IMR-90 (cell line): ENCODE data around the gene MALRD1. TPM values are rescaled to one million over a fixed set of nuclear protein-coding genes. Genes with fewer than 3 reads are reported as not detected.

Source experiments
- ATAC-seq: fragments of 200-7000 bp; cut with Tn5 transposase; 2 replicates; pipeline ENCODE4 v1.9.1; 2020; ENCODE audit warnings: low read depth, mild to moderate bottlenecking, moderate library complexity
- BruUV-seq: library from RNA; stranded (reverse); fragments of 400-500 nt; replicated peaks from 2 replicates; lab custom pipeline; 2021; lab: Mats Ljungman, UMichigan
- CTCF ChIA-PET: fragments of 300-600 bp; formaldehyde crosslinking; extraction: SDS; loops from one replicate; lab custom pipeline; 2021; ENCODE audit warnings: antibody characterized with exemption; lab: Yijun Ruan, JAX
- POLR2A ChIA-PET: fragments of 300-600 bp; sonication (Branson Sonifier 250); formaldehyde crosslinking; loops from one replicate; lab custom pipeline; 2022; ENCODE audit warnings: antibody characterized with exemption; ENCODE audit not compliant: unreplicated experiment; lab: Charles Lee
- DNase-seq: peaks from one replicate; pipeline ENCODE4 v3.0.0; 2013
- H2AFZ ChIP-seq: replicated peaks from 2 replicates; pipeline ENCODE3; 2013; ENCODE audit warnings: low read length, mild to moderate bottlenecking; ENCODE audit not compliant: poor library complexity
- H2AK5ac ChIP-seq: 2 replicates; pipeline ENCODE4 v1.6.1; 2013; ENCODE audit warnings: low read depth, low read length, inconsistent platforms
- H2AK9ac ChIP-seq: replicated peaks from 2 replicates; pipeline ENCODE3; 2013; ENCODE audit warnings: mild to moderate bottlenecking, low read depth, low read length, moderate library complexity; ENCODE audit not compliant: poor library complexity
- H2BK120ac ChIP-seq: 2 replicates; pipeline ENCODE4 v1.6.1; 2013; ENCODE audit warnings: low read depth, low read length, inconsistent platforms
- H2BK15ac ChIP-seq: 3 replicates; pipeline ENCODE4 v1.6.1; 2013; ENCODE audit warnings: low read depth, low read length, inconsistent platforms
- H2BK20ac ChIP-seq: 2 replicates; pipeline ENCODE4 v1.6.1; 2013; ENCODE audit warnings: low read depth, mild to moderate bottlenecking, inconsistent platforms, low read length, moderate library complexity
- H2BK5ac ChIP-seq: 2 replicates; pipeline ENCODE4 v1.6.1; 2013; ENCODE audit warnings: mild to moderate bottlenecking, low read depth, low read length, inconsistent platforms; ENCODE audit not compliant: poor library complexity, severe bottlenecking
- H3K14ac ChIP-seq: replicated peaks from 2 replicates; pipeline ENCODE4 v1.6.1; 2013; ENCODE audit warnings: low read depth, low read length, inconsistent platforms
- H3K18ac ChIP-seq: 2 replicates; pipeline ENCODE4 v1.6.1; 2013; ENCODE audit warnings: low read depth, low read length, control low read depth
- H3K23ac ChIP-seq: 2 replicates; pipeline ENCODE4 v1.6.1; 2013; ENCODE audit warnings: low read depth, low read length, inconsistent platforms
- H3K27ac ChIP-seq: 2 replicates; pipeline ENCODE4 v1.5.1; 2013; ENCODE audit warnings: mild to moderate bottlenecking, control low read depth, low read length; ENCODE audit not compliant: insufficient read depth
- H3K27me3 ChIP-seq: 2 replicates; pipeline ENCODE4 v1.6.1; 2013; ENCODE audit warnings: low read length; ENCODE audit not compliant: control insufficient read depth, insufficient read depth
- H3K36me3 ChIP-seq: 2 replicates; pipeline ENCODE4 v1.6.1; 2013; ENCODE audit warnings: low read length, mixed read lengths; ENCODE audit not compliant: control insufficient read depth, insufficient read depth
- H3K4ac ChIP-seq: 2 replicates; pipeline ENCODE4 v1.6.1; 2013; ENCODE audit warnings: low read depth, low read length, inconsistent platforms
- H3K4me1 ChIP-seq: 2 replicates; pipeline ENCODE4 v1.6.1; 2013; ENCODE audit warnings: low read length, mixed read lengths; ENCODE audit not compliant: control insufficient read depth, insufficient read depth
- H3K4me2 ChIP-seq: 2 replicates; pipeline ENCODE4 v1.6.1; 2013; ENCODE audit warnings: low read depth, mild to moderate bottlenecking, control low read depth, low read length, moderate library complexity
- H3K4me3 ChIP-seq: 2 replicates; pipeline ENCODE4 v1.5.1; 2013; ENCODE audit warnings: low read depth, mild to moderate bottlenecking, control low read depth, low read length, moderate library complexity; ENCODE audit not compliant: insufficient read depth
- H3K56ac ChIP-seq: 2 replicates; pipeline ENCODE4 v1.6.1; 2013; ENCODE audit warnings: low read length, inconsistent platforms; ENCODE audit not compliant: insufficient read depth; ENCODE audit errors: extremely low read depth
- H3K79me1 ChIP-seq, 2 experiments: 2 replicates each; pipeline ENCODE4 v1.6.1; 2013; ENCODE audit warnings: low read length in 2 of 2, inconsistent platforms in 1 of 2, low read depth in 1 of 2
- H3K9ac ChIP-seq: 2 replicates; pipeline ENCODE4 v1.6.1; 2013; ENCODE audit warnings: low read depth, low read length, control low read depth
- H3K9me1 ChIP-seq: 2 replicates; pipeline ENCODE4 v1.6.1; 2013; ENCODE audit warnings: low read length, inconsistent platforms; ENCODE audit not compliant: insufficient read depth
- H3K9me3 ChIP-seq: 2 replicates; pipeline ENCODE4 v1.6.1; 2013; ENCODE audit warnings: low read length; ENCODE audit not compliant: control insufficient read depth, insufficient read depth
- H4K20me1 ChIP-seq: 2 replicates; pipeline ENCODE4 v1.6.1; 2013; ENCODE audit warnings: low read length, inconsistent platforms; ENCODE audit not compliant: insufficient read depth
- H4K5ac ChIP-seq: 2 replicates; pipeline ENCODE4 v1.6.1; 2013; ENCODE audit warnings: mild to moderate bottlenecking, low read depth, low read length, control low read depth
- H4K8ac ChIP-seq, 2 experiments: 2 replicates each; pipeline ENCODE4 v1.6.1; 2013; ENCODE audit warnings: low read depth in 2 of 2, low read length in 2 of 2, control low read depth in 1 of 2, inconsistent platforms in 1 of 2
- H4K91ac ChIP-seq: 2 replicates; pipeline ENCODE4 v1.6.1; 2013; ENCODE audit warnings: low read depth, low read length, inconsistent platforms; ENCODE audit not compliant: insufficient read depth
- BHLHE40 ChIP-seq: fragments of 150-350 bp; IDR thresholded peaks from 2 replicates; pipeline ENCODE4 v1.6.1; 2016; ENCODE audit warnings: mild to moderate bottlenecking, low read depth, low read length
- CHD1 ChIP-seq: IDR thresholded peaks from 2 replicates; pipeline ENCODE4 v1.6.1; 2012; ENCODE audit warnings: low read depth, low read length, improper control_type of control experiment
- RCOR1 ChIP-seq: IDR thresholded peaks from 2 replicates; pipeline ENCODE4 v1.6.1; 2012; ENCODE audit warnings: mild to moderate bottlenecking, low read length, improper control_type of control experiment; ENCODE audit not compliant: insufficient replicate concordance
- WGBS, 2 experiments: methylation state at CpG; one replicate each; pipeline versions ENCODE4 v1.1.5 to v1.1.7; 2013; ENCODE audit warnings: missing lambda C conversion rate in 2 of 2; ENCODE audit not compliant: insufficient read length in 1 of 2; ENCODE audit errors: extremely low coverage in 2 of 2; 5-methylcytosine and 5-hydroxymethylcytosine counted together
- dilution Hi-C: fragments of 300-500 bp; cut with HindIII; formaldehyde crosslinking; loops from one replicate; pipeline ENCODE4 v1.14.3; 2018; ENCODE audit warnings: low sequenced_read_pairs; ENCODE audit not compliant: unreplicated experiment
- in situ Hi-C: fragments of 300-500 bp; cut with MboI; formaldehyde crosslinking; loops from 3 replicates; pipeline ENCODE4 v1.14.3; 2019; ENCODE audit warnings: low sequenced_read_pairs, inconsistent platforms, mixed read lengths
- intact Hi-C: fragments of 100-400 bp; cut with micrococcal nuclease; formaldehyde crosslinking; loops from 2 replicates; pipeline ENCODE4 v1.10.0; 2022
- polyA plus RNA-seq, 3 experiments: library from polyadenylated mRNA; depleted of rRNA; stranded (reverse); fragments of >200 nt; gene quantifications; 2 replicates each; pipeline ENCODE4 v1.2.3, GENCODE V29; 2012; ENCODE audit warnings: low replicate concordance in 1 of 3
- total RNA-seq: library from RNA; depleted of rRNA; stranded (reverse); fragments of >200 nt; gene quantifications from 2 replicates; pipeline ENCODE4 v1.2.3, GENCODE V29; 2012

MALRD1 gene
- total and polyA plus RNA-seq, 2 of the 4 experiments (the other 2 are of a cell fraction) = 0.34 to 1.1 TPM

DNA sequence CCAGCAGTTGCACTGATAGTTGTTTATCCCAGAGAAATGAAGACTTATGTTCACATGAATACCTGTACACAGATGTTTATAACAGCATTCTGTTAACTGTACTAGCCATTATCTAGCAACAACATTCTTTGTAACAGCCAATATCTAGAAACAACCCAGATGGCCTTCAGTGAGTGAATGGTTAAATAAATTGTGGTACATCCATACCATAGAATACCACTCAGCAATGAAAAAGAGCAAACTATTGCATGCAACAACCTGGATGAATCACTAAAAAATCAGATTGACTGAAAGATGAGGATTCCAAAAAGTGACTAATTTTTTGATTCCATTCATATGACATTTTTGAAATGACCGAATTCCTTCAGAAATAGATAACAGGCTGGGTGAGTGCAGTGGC, 360.3 kb downstream of the MALRD1 start:
- Histone ChIP-seq H4K8ac (no peak overlapping the region), H4K91ac (no peak overlapping the region), H3K4ac (no peak overlapping the region), H3K9me1 (no peaks in the 10 kb centered on the region), H2AFZ (no peak overlapping the region), H4K5ac (no peak overlapping the region), H3K79me1 (no peaks in the 10 kb centered on the region), H3K9ac (no peak overlapping the region), H2BK120ac (no peak overlapping the region), H3K27me3 (no peaks in the 10 kb centered on the region), H2BK5ac (no peak overlapping the region), H3K14ac (no peak overlapping the region), H4K20me1 (no peaks in the 10 kb centered on the region), H3K9me3 (no peaks in the 10 kb centered on the region), H3K4me3 (no peak overlapping the region), H2AK9ac (no peak overlapping the region), H3K27ac (no peak overlapping the region), H3K56ac (no peak overlapping the region), H2AK5ac (no peak overlapping the region), H3K23ac (no peak overlapping the region), H3K36me3 (no peaks in the 10 kb centered on the region), H2BK20ac (no peak overlapping the region), H3K18ac (no peak overlapping the region), H3K4me1 (no peaks in the 10 kb centered on the region), H3K4me2 (no peak overlapping the region), H2BK15ac (no peak overlapping the region)
- TF ChIP-seq RCOR1 = no peak
- no peak for TF ChIP-seq BHLHE40
- no peak for TF ChIP-seq CHD1
- BruUV-seq = no TSS peak
- DNase-seq (no peak), ATAC-seq (no peak)
- CTCF ChIA-PET = no interaction called here
- POLR2A ChIA-PET = no interaction called here
- WGBS, 2 experiments = no CpG with 5 or more reads among the region's 1 CpG
- in situ Hi-C loops (no loop called here), dilution Hi-C loops (no loop called here), intact Hi-C loops (no loop called here)
